ENCODE measurements around the gene ATPAF1.

ATPAF1 gene

DNA sequence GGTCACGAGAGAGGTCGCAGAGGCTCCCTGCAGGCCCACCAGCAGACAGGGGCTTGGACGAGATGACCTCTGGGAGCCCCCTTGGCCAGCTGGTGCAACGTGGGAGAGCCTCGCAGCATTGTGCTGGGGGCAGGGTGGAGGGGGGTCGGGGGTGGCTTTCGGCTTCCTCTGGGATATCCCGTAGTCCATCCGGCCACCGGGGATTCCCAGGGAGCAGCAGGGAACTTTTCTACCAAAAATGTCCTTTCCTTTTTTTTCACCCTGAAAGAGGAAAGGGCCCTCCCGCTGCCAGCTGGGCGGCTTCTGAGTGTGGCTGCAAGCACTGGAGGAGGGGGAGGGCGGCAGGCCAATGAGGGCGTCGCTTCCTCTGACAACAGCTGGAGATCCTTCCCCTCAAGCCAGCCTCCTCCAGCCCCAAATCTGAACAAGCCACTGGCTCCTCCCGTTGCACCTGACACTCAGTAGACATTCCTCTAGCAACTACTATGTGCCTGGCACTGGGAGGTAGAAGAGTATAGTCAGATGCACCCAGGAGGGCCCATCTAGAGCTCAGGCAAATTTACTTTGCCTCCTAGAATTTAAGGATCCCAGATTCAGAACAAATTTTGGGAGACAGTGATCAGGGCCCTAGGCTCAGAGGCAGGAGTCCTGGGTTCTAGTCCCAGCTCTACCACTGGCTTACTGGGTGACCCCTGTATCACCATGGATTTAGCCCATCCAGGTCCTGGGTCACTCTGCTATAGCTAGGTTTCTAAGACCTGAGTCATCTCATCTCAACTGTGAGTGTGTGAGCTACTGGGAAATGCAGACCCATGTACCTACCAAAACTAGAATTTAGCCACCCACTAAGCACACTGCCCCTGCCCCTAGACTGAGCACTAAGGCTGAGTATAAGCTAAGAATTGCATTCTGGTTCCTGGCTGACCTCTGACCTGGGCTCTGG is 54.2 kb downstream of the ATPAF1 start:
- DNase-seq, result no peak

GRCh38 chr1:46612937-46613660 is 55.1 kb downstream of the ATPAF1 start:
- DNase-seq, result no peak

DNA sequence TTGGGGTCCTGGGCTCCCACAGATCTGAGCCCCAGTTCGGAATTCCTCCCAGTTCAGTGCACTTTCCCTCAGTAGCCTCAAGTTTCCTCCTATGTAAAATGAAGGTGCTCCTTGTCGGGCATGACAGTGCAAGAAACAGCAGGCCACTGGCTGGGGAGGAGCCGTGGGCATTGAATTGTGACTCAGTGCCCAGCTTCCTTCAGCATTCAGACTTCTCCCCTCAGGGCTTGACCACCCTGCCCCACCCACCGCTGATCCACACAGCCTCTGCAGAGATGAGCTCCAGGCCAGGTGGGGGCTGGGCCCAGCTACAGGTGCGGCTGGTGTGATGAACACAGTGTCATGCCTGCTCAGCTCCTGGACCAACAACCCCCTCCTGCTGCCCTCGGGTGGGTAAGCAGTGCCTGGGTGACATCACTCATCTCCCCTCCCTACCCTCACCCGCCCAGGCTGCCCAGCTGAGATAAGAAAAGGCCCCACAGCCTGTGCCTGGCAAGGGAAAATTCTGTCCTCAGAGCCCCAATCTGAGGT is 56.4 kb downstream of the ATPAF1 start:
- no peak for DNase-seq

DNA sequence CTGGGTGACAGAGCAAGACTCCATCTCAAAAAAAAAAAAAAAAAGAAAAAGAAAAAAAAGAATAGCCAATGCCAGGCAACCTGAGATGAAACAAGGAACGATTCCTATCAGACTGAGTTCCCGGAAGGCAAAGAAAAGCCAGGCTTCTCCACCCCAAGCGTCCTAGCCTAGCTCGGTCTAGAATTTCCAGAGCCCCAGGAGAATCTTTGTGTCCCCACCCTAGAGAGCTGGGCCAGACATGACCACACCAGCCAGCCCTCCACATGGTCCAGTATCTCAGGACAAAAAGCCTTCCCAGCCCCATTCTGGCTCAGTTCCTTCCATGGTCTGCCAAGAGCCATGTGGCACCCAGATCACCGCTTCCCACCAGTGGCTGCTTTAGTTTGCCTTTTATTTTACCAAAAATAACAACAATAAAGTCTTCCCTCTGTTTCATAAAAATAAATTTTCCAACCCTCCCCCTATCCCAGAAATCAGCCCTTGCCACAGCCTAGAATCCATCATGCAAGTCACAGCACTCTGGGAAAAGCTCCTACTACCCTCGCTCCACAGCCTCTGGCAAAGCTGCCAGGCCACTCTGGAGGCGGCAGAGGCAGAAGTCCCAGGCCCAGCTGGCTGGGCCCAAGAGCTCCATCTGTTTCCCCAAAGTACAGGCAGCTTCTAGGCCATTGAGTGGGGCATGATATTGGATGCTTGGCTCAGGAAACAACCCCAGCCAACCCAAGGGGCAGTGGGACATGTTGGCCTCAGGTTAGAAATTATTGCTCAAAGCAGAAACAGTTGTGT is 60.6 kb downstream of the ATPAF1 start:
- no peak for DNase-seq

- DNase-seq, result no peak
These were observed 61.8 kb downstream of the ATPAF1 start for GRCh38 chr1:46606255-46606965.

DNA sequence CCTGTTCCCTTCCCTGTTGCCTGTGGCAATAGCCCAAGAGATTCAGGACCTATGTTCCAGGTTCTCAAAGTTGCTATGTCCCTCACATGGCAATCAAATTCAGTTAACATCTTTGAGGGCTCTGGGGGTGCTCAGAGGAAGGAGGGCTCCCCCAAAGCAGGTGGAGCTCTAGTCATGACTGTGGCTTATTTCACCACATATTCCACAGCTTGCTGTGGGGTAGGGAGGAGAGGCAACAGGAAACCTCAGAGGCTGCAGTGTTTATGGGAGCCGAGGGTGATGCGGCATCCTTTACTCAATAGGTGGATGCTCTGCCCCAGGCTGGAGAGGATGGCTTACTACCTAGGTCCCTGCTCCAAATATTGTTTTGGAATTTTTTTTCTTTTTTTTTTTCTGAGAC is 62.9 kb downstream of the ATPAF1 start:
- DNase-seq, result no peak

- peak; percentile 99 for DNase-seq
These were observed 64.2 kb downstream of the ATPAF1 start, which contains the start of gene MKNK1 for GRCh38 chr1:46603858-46604549. Gene MKNK1, minus strand, starts transcription at chr1:46604268. Its CDS starts 20,941 bp downstream, at chr1:46583327.

GRCh38 chr1:46603481-46603857 is 64.7 kb downstream of the ATPAF1 start:
- DNase-seq, result no peak

DNA sequence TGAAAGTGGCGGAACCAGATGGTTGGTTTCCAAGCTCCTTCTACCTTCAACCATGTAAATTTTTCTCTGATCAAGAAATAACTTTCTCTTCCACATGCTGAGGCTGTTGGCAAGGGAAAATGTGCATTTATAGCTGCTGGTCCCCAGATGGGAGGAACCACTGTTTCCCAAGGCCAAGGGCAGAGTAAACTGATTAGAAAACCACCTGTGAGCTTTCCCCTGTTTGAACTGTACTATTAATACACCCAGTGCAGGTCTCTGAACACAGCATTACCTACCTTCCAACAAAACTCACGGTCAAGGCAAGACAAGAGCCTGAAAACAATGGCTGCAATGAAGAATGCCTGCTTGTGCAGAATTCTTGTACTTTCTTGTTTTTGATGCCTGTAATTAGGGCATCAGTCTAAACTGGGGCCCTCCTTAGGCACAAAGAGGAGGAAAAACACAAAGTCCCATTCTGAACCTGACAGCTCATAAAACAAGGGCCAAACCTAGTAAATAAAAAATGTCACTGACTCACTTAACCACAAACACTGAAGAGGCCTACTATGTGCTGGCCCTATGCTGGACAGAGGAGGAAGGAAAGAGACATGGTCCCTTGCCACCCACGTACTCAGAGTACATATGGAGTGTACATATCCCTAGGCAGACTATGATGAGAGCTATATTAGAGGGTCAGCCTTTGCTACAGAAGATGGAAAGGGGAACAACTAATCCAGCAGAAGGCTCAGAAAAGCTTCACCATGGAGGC is 66.7 kb downstream of the ATPAF1 start:
- DNase-seq, result no peak

DNA sequence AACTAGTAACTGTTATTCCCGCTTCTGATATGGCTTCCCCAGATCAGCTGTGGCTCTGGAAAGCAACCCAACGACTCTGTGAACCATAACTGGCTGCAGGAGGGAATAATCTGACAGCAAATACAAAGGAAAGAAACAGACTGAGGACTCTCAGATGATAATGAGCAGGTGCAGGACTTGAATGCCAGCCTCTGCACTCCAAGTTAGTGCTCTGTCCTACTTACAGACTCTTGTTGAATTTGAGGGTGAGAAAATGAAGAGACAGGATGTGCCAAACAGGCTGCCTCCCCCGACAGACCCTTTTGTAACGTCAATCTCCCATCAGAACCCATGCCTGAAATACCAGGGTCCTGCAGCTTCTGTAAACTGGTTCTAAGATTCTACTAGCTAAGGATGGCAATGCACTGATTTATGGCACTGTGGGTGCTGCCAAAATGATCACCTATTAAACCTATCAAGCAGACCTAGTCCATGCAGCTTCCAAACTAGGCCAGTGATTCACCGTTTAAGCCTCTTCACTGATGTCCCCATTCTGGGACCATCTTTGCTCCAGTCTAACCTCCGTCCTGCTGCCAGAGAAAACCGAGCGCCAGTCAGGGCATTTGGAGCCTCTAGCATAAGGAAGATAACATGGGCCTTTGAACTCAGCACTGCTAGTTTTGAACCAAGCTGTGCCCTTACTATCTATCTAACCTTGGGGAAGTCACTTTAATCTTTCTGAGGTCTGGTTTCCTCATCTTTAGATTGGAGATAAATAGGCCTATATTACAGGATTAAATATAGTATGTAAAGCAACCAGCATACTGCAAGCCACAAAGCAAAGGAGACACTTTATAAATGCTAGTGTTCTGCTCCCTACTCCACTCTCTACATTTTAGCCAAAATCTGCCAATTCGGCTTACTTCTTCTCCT is 68.8 kb downstream of the ATPAF1 start:
- DNase-seq, result no peak

- no peak for DNase-seq
These were observed 71.3 kb downstream of the ATPAF1 start for GRCh38 chr1:46596846-46597245.

DNA sequence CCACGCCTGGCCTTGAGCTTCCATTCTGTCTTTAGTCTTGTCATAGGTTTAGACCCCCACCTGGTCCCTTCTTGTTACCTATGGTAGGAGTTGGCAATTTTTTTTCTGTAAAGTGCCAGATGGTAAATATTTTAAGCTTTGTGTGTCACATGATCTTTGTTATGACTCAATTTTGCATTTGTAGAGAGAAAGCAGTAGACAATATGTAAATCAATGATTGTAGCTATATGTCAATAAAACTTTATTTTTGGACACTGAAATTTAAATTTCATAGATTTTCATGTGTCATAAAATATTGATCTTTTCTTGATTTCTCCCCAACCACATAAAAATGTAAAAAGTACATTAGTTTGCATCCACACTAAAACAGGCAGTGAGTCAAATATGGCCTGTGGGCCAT is 72.1 kb downstream of the ATPAF1 start:
- no peak for DNase-seq

DNA sequence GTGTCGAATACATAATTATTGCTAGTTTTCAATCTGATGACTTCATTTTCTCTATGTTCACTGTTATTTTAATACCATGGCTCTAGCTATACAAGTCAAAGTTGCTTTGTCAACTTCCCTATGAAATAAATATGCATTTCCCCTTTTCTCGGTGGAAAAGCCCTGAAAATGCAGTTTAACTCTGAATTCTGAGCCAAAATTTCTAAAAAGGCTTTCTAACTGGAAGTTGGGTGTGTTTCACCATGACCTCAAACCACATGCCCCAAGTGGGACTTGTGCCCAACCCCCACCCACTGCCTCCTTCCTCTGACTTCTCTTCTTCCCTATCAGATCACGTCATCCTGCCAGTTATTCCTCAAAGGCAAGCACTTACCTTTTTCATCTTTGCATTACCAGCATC is 73.0 kb downstream of the ATPAF1 start:
- DNase-seq, result no peak

GRCh38 chr1:46594063-46594462 is 74.1 kb downstream of the ATPAF1 start:
- DNase-seq, result no peak

- DNase-seq, result no peak
These were observed 75.3 kb downstream of the ATPAF1 start for GRCh38 chr1:46592823-46593222.

DNA sequence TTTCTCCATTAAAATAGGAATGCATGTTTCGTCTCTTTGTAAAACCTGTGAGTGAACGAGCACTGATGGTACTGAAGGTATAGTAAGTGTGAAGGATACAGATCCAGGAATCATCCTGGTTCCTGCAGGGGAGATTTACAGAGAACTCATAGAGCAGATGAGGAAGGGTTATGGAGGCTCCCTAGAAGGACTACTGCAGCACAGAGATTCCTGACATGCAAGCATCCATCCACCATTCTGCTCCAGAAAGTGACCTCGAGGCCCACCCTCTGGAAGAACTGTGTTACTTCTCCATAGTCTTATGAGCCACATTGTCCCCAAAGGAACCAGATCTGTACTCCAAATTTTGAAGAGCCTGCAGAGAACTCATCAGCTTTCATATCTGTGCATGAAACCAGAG is 78.6 kb downstream of the ATPAF1 start:
- DNase-seq, result no peak

- no peak for DNase-seq
These were observed 81.1 kb downstream of the ATPAF1 start for GRCh38 chr1:46587069-46587468.

GRCh38 chr1:46585312-46585938 is 82.7 kb downstream of the ATPAF1 start:
- DNase-seq, result no peak

DNA sequence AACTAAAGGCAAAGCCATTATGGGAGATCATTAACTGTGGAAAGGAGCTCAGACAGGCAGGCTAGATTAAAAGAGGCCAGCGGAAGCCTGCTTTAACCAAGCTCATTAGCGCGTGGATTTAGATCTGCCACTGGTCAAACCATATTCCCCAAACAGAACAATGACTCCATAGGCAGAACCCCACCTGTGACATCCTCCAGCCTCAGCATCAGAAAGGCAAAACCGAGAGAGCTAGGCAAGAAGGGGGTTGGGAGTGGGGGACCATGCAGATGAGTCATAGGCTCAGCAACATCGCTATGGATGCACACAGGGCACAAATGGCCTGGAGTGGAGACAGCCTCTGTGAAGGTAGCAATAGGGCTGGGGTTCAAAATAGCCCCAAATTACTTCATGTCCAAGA is 84.7 kb downstream of the ATPAF1 start:
- DNase-seq, result no peak
